OCI-LY1 (cell line): Measurements from ENCODE around the gene PSME4.

Experiments used
- H2AFZ ChIP-seq: fragments of 200-600 bp; sonication (generic), shearing (Covaris generic); 2 replicates; pipeline ENCODE4 v1.6.0; 2014; ENCODE audit warnings: antibody characterized with exemption, mild to moderate bottlenecking, low read length
- H3F3A ChIP-seq: fragments of 200-600 bp; sonication (generic), shearing (Covaris generic); 2 replicates; pipeline ENCODE4 v1.6.0; 2014; ENCODE audit warnings: mild to moderate bottlenecking, antibody characterized with exemption, low read length, moderate library complexity; ENCODE audit not compliant: insufficient read depth
- H3K27ac ChIP-seq: fragments of 200-600 bp; sonication (generic); 2 replicates; pipeline ENCODE4 v1.5.1; 2014; ENCODE audit warnings: low read length, mixed run types, mild to moderate bottlenecking, low read depth; ENCODE audit not compliant: poor library complexity, severe bottlenecking
- H3K27me3 ChIP-seq: fragments of 200-600 bp; sonication (generic); 2 replicates; pipeline ENCODE4 v1.6.0; 2014; ENCODE audit warnings: antibody characterized with exemption, mild to moderate bottlenecking, low read length, moderate library complexity; ENCODE audit not compliant: insufficient read depth
- H3K36me3 ChIP-seq: fragments of 200-600 bp; sonication (generic); 2 replicates; pipeline ENCODE4 v1.6.1; 2014; ENCODE audit warnings: mild to moderate bottlenecking, antibody characterized with exemption, low read length, moderate library complexity, mixed read lengths; ENCODE audit not compliant: insufficient read depth
- H3K4me1 ChIP-seq: fragments of 200-600 bp; sonication (generic); 2 replicates; pipeline ENCODE4 v1.5.1; 2014; ENCODE audit warnings: mild to moderate bottlenecking, low read length, moderate library complexity; ENCODE audit not compliant: insufficient read depth, severe bottlenecking
- H3K4me2 ChIP-seq: fragments of 200-600 bp; sonication (generic), shearing (Covaris generic); 2 replicates; pipeline ENCODE4 v1.6.1; 2014; ENCODE audit warnings: low read length
- H3K4me3 ChIP-seq: fragments of 200-600 bp; sonication (generic); 2 replicates; pipeline ENCODE4 v1.5.1; 2014; ENCODE audit warnings: low read length, low read depth, mild to moderate bottlenecking, mixed read lengths; ENCODE audit not compliant: poor library complexity, severe bottlenecking
- H3K79me2 ChIP-seq: fragments of 200-600 bp; shearing (Covaris generic); 2 replicates; pipeline ENCODE4 v1.6.1; 2016; ENCODE audit warnings: mixed run types, low read length, mixed read lengths; ENCODE audit not compliant: insufficient read depth
- H3K9ac ChIP-seq: fragments of 200-600 bp; sonication (generic), shearing (Covaris generic); 2 replicates; pipeline ENCODE4 v1.6.1; 2014; ENCODE audit warnings: mild to moderate bottlenecking, low read length, mixed read lengths
- H3K9me2 ChIP-seq: fragments of 200-600 bp; sonication (generic), shearing (Covaris generic); 2 replicates; pipeline ENCODE4 v1.6.1; 2014; ENCODE audit warnings: low read depth, mild to moderate bottlenecking, low read length, mixed read lengths
- H3K9me3 ChIP-seq: fragments of 200-600 bp; shearing (Covaris generic); 2 replicates; pipeline ENCODE4 v1.6.1; 2014; ENCODE audit warnings: low read length, mixed read lengths
- H4K20me1 ChIP-seq: fragments of 200-600 bp; sonication (generic), shearing (Covaris generic); 2 replicates; pipeline ENCODE4 v1.6.0; 2016; ENCODE audit warnings: mild to moderate bottlenecking, low read length; ENCODE audit not compliant: insufficient read depth
- CTCF ChIP-seq: fragments of 200-600 bp; sonication (generic), shearing (Covaris generic); IDR thresholded peaks from 2 replicates; pipeline ENCODE4 v1.5.1; 2017; ENCODE audit warnings: mild to moderate bottlenecking, antibody characterized with exemption, low read length, moderate library complexity, mixed read lengths
- EZH2 ChIP-seq: fragments of 200-600 bp; sonication (generic), shearing (Covaris generic); IDR thresholded peaks from 2 replicates; pipeline ENCODE4 v1.8.0; 2017; ENCODE audit warnings: borderline replicate concordance, mixed run types, mild to moderate bottlenecking, antibody characterized with exemption, low read length, moderate library complexity, mixed read lengths

PSME4 gene, protein sequence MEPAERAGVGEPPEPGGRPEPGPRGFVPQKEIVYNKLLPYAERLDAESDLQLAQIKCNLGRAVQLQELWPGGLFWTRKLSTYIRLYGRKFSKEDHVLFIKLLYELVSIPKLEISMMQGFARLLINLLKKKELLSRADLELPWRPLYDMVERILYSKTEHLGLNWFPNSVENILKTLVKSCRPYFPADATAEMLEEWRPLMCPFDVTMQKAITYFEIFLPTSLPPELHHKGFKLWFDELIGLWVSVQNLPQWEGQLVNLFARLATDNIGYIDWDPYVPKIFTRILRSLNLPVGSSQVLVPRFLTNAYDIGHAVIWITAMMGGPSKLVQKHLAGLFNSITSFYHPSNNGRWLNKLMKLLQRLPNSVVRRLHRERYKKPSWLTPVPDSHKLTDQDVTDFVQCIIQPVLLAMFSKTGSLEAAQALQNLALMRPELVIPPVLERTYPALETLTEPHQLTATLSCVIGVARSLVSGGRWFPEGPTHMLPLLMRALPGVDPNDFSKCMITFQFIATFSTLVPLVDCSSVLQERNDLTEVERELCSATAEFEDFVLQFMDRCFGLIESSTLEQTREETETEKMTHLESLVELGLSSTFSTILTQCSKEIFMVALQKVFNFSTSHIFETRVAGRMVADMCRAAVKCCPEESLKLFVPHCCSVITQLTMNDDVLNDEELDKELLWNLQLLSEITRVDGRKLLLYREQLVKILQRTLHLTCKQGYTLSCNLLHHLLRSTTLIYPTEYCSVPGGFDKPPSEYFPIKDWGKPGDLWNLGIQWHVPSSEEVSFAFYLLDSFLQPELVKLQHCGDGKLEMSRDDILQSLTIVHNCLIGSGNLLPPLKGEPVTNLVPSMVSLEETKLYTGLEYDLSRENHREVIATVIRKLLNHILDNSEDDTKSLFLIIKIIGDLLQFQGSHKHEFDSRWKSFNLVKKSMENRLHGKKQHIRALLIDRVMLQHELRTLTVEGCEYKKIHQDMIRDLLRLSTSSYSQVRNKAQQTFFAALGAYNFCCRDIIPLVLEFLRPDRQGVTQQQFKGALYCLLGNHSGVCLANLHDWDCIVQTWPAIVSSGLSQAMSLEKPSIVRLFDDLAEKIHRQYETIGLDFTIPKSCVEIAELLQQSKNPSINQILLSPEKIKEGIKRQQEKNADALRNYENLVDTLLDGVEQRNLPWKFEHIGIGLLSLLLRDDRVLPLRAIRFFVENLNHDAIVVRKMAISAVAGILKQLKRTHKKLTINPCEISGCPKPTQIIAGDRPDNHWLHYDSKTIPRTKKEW (N-terminal part only)

GRCh38 chr2:53970724-53971602 is at the start of gene PSME4:
Gene PSME4 (minus strand): TSS chr2:53970993. CDS start chr2:53970784, 209 bp downstream.
- H3K9me2 ChIP-seq, result no peaks in the 10 kb centered on the region
- H3K4me2 ChIP-seq, result peak within 1 kb of the TSS; percentile 85
- H3K9ac ChIP-seq, result peak within 1 kb of the TSS; percentile 94
- peaks cover 32% of the 10 kb centered on the region for H3K4me1 ChIP-seq
- H3K9me3 ChIP-seq, result no peaks in the 10 kb centered on the region
- H3K36me3 ChIP-seq, result peaks cover 25% of the 10 kb centered on the region
- H3F3A ChIP-seq, result no peaks in the 10 kb centered on the region; the same call in 1 of the 2 replicates
- H3K79me2 ChIP-seq, result peaks cover 53% of the 10 kb centered on the region
- H3K27ac ChIP-seq, result peak within 1 kb of the TSS; percentile 73
- no peaks in the 10 kb centered on the region for H4K20me1 ChIP-seq
- TF ChIP-seq EZH2, result no peak
- H3K27me3 ChIP-seq, result no peaks in the 10 kb centered on the region
- H2AFZ ChIP-seq, result 0 out of 2 replicates have a peak within 1 kb of the TSS, but pooled peaks have one; percentile 35
- H3K4me3 ChIP-seq, result peak within 1 kb of the TSS; percentile 84

DNA sequence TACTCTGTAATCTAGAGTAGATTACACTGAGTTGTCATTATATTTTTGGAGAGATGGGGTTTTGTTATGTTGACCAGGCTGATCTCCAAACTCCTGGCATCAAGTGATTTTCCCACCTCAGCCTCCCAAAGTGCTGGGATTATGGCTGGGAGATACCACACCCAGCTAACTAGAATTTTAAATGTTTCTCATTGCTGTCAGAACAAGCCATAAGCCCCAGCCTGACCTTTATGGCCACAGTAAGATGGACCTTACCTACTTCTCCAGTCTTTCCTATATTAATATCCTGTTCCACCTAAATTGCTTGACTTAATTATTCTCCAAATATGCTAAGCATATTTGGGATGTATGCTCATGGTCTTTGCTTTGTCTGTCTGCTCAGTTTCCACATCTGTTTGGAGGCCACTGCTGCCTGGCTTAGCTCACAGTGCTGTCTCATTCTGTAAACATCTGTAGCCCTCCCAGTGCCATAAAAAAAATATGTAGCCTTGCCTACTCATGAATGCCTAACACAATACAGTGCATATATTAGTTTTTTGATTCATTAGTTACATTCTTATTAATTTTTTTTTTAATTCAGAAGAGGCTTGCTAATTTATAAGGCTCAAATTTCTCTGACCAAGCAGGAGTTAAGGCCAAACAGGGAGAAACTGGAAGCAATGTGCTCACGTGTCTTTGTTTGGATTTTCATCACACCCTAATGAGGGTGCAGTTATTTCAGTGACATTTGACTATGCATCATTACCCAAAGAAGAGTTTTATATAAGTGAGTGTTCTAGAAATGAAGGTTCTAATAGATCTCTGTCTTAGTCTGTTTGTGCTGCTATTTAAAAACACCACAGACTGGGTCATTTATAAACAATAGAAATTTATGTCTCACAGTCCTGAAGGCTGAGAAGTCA is 45.3 kb upstream of the PSME4 start:
- Histone ChIP-seq H3K36me3 (no peaks in the 10 kb centered on the region), H3K79me2 (no peaks in the 10 kb centered on the region), H3K4me3 (no peak overlapping the region), H3K4me1 (peaks cover 21% of the 10 kb centered on the region), H2AFZ (no peak overlapping the region), H4K20me1 (no peaks in the 10 kb centered on the region), H3K9me2 (no peaks in the 10 kb centered on the region), H3K9ac (no peak overlapping the region), H3F3A (no peaks in the 10 kb centered on the region), H3K27me3 (no peaks in the 10 kb centered on the region), H3K4me2 (no peak overlapping the region), H3K9me3 (peaks cover 3% of the 10 kb centered on the region; the same call in 1 of the 2 replicates), H3K27ac (no peak overlapping the region)
- no peak for TF ChIP-seq CTCF
- TF ChIP-seq EZH2, result no peak

DNA sequence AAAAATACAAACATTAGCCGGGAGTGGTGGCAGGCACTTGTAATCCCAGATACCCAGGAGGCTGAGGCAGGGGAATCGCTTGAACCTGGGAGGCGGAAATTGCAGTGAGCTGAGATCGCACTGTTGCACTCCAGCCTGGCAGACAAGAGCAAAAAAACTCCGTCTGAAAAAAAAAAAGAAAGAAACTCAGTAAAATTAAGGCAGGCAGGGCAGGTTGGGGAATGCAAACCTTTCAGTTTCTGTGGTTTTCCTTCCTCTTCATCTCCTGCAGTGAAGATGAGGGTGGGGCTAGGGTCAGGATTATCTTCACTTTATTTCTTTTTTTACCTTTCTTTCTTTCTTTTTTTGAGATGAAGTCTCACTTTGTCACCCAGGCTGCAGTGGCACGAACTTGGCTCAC is 43.2 kb upstream of the PSME4 start:
- Histone ChIP-seq H3K4me3 (no peak overlapping the region), H3K36me3 (no peaks in the 10 kb centered on the region), H3K4me2 (no peak overlapping the region), H3K4me1 (peaks cover 30% of the 10 kb centered on the region), H4K20me1 (no peaks in the 10 kb centered on the region), H3K9ac (no peak overlapping the region), H3K9me3 (no peaks in the 10 kb centered on the region), H2AFZ (no peak overlapping the region), H3K27ac (no peak overlapping the region), H3K9me2 (no peaks in the 10 kb centered on the region), H3K79me2 (no peaks in the 10 kb centered on the region), H3K27me3 (no peaks in the 10 kb centered on the region), H3F3A (no peaks in the 10 kb centered on the region)
- no peak for TF ChIP-seq EZH2
- no peak for TF ChIP-seq CTCF
